ENCODE results near the gene ACBD3.
"Not testable (repeated sequence)": the region's sequence is repeated elsewhere in the genome, so short reads cannot be mapped to it uniquely, and the experiment has no call there.

DNA sequence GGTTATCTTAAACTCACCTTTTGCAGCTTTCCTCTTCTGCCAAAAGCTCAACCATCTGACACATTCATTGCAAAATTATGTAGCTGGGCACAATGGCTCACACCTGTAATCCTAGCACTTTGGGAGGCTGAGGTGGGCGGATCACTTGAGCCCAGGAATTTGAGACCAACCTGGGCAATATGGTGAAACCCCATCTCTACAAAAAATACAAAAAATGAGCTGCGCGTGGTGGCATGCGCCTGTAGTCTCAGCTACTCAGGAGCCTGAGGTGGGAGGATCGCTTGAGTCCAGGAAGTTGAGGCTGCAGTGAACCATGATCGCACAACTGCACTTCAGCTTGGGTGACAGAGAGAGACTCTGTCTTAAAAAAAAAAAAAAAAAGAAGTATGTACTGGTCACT is 16.1 kb upstream of the ACBD3 start:
- TF ChIP-seq, protein P1, sequence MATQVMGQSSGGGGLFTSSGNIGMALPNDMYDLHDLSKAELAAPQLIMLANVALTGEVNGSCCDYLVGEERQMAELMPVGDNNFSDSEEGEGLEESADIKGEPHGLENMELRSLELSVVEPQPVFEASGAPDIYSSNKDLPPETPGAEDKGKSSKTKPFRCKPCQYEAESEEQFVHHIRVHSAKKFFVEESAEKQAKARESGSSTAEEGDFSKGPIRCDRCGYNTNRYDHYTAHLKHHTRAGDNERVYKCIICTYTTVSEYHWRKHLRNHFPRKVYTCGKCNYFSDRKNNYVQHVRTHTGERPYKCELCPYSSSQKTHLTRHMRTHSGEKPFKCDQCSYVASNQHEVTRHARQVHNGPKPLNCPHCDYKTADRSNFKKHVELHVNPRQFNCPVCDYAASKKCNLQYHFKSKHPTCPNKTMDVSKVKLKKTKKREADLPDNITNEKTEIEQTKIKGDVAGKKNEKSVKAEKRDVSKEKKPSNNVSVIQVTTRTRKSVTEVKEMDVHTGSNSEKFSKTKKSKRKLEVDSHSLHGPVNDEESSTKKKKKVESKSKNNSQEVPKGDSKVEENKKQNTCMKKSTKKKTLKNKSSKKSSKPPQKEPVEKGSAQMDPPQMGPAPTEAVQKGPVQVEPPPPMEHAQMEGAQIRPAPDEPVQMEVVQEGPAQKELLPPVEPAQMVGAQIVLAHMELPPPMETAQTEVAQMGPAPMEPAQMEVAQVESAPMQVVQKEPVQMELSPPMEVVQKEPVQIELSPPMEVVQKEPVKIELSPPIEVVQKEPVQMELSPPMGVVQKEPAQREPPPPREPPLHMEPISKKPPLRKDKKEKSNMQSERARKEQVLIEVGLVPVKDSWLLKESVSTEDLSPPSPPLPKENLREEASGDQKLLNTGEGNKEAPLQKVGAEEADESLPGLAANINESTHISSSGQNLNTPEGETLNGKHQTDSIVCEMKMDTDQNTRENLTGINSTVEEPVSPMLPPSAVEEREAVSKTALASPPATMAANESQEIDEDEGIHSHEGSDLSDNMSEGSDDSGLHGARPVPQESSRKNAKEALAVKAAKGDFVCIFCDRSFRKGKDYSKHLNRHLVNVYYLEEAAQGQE (IDR thresholded peaks at IDR 0.05; ENCODE audit: low read depth, low read length), result not testable (repeated sequence)
- TF ChIP-seq, protein P2, sequence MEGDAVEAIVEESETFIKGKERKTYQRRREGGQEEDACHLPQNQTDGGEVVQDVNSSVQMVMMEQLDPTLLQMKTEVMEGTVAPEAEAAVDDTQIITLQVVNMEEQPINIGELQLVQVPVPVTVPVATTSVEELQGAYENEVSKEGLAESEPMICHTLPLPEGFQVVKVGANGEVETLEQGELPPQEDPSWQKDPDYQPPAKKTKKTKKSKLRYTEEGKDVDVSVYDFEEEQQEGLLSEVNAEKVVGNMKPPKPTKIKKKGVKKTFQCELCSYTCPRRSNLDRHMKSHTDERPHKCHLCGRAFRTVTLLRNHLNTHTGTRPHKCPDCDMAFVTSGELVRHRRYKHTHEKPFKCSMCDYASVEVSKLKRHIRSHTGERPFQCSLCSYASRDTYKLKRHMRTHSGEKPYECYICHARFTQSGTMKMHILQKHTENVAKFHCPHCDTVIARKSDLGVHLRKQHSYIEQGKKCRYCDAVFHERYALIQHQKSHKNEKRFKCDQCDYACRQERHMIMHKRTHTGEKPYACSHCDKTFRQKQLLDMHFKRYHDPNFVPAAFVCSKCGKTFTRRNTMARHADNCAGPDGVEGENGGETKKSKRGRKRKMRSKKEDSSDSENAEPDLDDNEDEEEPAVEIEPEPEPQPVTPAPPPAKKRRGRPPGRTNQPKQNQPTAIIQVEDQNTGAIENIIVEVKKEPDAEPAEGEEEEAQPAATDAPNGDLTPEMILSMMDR (IDR thresholded peaks at IDR 0.05), result not testable (repeated sequence)
